IMR-90 (cell line): ENCODE results near the gene KCNJ4. TPM values are rescaled to one million over a fixed set of nuclear protein-coding genes. Genes with fewer than 3 reads are reported as not detected.

Source experiments
- ATAC-seq: fragments of 200-7000 bp; cut with Tn5 transposase; 2 replicates; pipeline ENCODE4 v1.9.1; 2020; ENCODE audit warnings: low read depth, mild to moderate bottlenecking, moderate library complexity
- BruUV-seq: library from RNA; stranded (reverse); fragments of 400-500 nt; replicated peaks from 2 replicates; lab custom pipeline; 2021; lab: Mats Ljungman, UMichigan
- CTCF ChIA-PET: fragments of 300-600 bp; formaldehyde crosslinking; extraction: SDS; loops from one replicate; lab custom pipeline; 2021; ENCODE audit warnings: antibody characterized with exemption; lab: Yijun Ruan, JAX
- POLR2A ChIA-PET: fragments of 300-600 bp; sonication (Branson Sonifier 250); formaldehyde crosslinking; loops from one replicate; lab custom pipeline; 2022; ENCODE audit warnings: antibody characterized with exemption; ENCODE audit not compliant: unreplicated experiment; lab: Charles Lee
- DNase-seq: peaks from one replicate; pipeline ENCODE4 v3.0.0; 2013
- H2AFZ ChIP-seq: replicated peaks from 2 replicates; pipeline ENCODE3; 2013; ENCODE audit warnings: low read length, mild to moderate bottlenecking; ENCODE audit not compliant: poor library complexity
- H2AK5ac ChIP-seq: 2 replicates; pipeline ENCODE4 v1.6.1; 2013; ENCODE audit warnings: low read depth, low read length, inconsistent platforms
- H2AK9ac ChIP-seq: replicated peaks from 2 replicates; pipeline ENCODE3; 2013; ENCODE audit warnings: mild to moderate bottlenecking, low read depth, low read length, moderate library complexity; ENCODE audit not compliant: poor library complexity
- H2BK120ac ChIP-seq: 2 replicates; pipeline ENCODE4 v1.6.1; 2013; ENCODE audit warnings: low read depth, low read length, inconsistent platforms
- H2BK15ac ChIP-seq: 3 replicates; pipeline ENCODE4 v1.6.1; 2013; ENCODE audit warnings: low read depth, low read length, inconsistent platforms
- H2BK20ac ChIP-seq: 2 replicates; pipeline ENCODE4 v1.6.1; 2013; ENCODE audit warnings: low read depth, mild to moderate bottlenecking, inconsistent platforms, low read length, moderate library complexity
- H2BK5ac ChIP-seq: 2 replicates; pipeline ENCODE4 v1.6.1; 2013; ENCODE audit warnings: mild to moderate bottlenecking, low read depth, low read length, inconsistent platforms; ENCODE audit not compliant: poor library complexity, severe bottlenecking
- H3K14ac ChIP-seq: replicated peaks from 2 replicates; pipeline ENCODE4 v1.6.1; 2013; ENCODE audit warnings: low read depth, low read length, inconsistent platforms
- H3K18ac ChIP-seq: 2 replicates; pipeline ENCODE4 v1.6.1; 2013; ENCODE audit warnings: low read depth, low read length, control low read depth
- H3K23ac ChIP-seq: 2 replicates; pipeline ENCODE4 v1.6.1; 2013; ENCODE audit warnings: low read depth, low read length, inconsistent platforms
- H3K27ac ChIP-seq: 2 replicates; pipeline ENCODE4 v1.5.1; 2013; ENCODE audit warnings: mild to moderate bottlenecking, control low read depth, low read length; ENCODE audit not compliant: insufficient read depth
- H3K27me3 ChIP-seq: 2 replicates; pipeline ENCODE4 v1.6.1; 2013; ENCODE audit warnings: low read length; ENCODE audit not compliant: control insufficient read depth, insufficient read depth
- H3K36me3 ChIP-seq: 2 replicates; pipeline ENCODE4 v1.6.1; 2013; ENCODE audit warnings: low read length, mixed read lengths; ENCODE audit not compliant: control insufficient read depth, insufficient read depth
- H3K4ac ChIP-seq: 2 replicates; pipeline ENCODE4 v1.6.1; 2013; ENCODE audit warnings: low read depth, low read length, inconsistent platforms
- H3K4me1 ChIP-seq: 2 replicates; pipeline ENCODE4 v1.6.1; 2013; ENCODE audit warnings: low read length, mixed read lengths; ENCODE audit not compliant: control insufficient read depth, insufficient read depth
- H3K4me2 ChIP-seq: 2 replicates; pipeline ENCODE4 v1.6.1; 2013; ENCODE audit warnings: low read depth, mild to moderate bottlenecking, control low read depth, low read length, moderate library complexity
- H3K4me3 ChIP-seq: 2 replicates; pipeline ENCODE4 v1.5.1; 2013; ENCODE audit warnings: low read depth, mild to moderate bottlenecking, control low read depth, low read length, moderate library complexity; ENCODE audit not compliant: insufficient read depth
- H3K56ac ChIP-seq: 2 replicates; pipeline ENCODE4 v1.6.1; 2013; ENCODE audit warnings: low read length, inconsistent platforms; ENCODE audit not compliant: insufficient read depth; ENCODE audit errors: extremely low read depth
- H3K79me1 ChIP-seq, 2 experiments: 2 replicates each; pipeline ENCODE4 v1.6.1; 2013; ENCODE audit warnings: low read length in 2 of 2, inconsistent platforms in 1 of 2, low read depth in 1 of 2
- H3K9ac ChIP-seq: 2 replicates; pipeline ENCODE4 v1.6.1; 2013; ENCODE audit warnings: low read depth, low read length, control low read depth
- H3K9me1 ChIP-seq: 2 replicates; pipeline ENCODE4 v1.6.1; 2013; ENCODE audit warnings: low read length, inconsistent platforms; ENCODE audit not compliant: insufficient read depth
- H3K9me3 ChIP-seq: 2 replicates; pipeline ENCODE4 v1.6.1; 2013; ENCODE audit warnings: low read length; ENCODE audit not compliant: control insufficient read depth, insufficient read depth
- H4K20me1 ChIP-seq: 2 replicates; pipeline ENCODE4 v1.6.1; 2013; ENCODE audit warnings: low read length, inconsistent platforms; ENCODE audit not compliant: insufficient read depth
- H4K5ac ChIP-seq: 2 replicates; pipeline ENCODE4 v1.6.1; 2013; ENCODE audit warnings: mild to moderate bottlenecking, low read depth, low read length, control low read depth
- H4K8ac ChIP-seq, 2 experiments: 2 replicates each; pipeline ENCODE4 v1.6.1; 2013; ENCODE audit warnings: low read depth in 2 of 2, low read length in 2 of 2, control low read depth in 1 of 2, inconsistent platforms in 1 of 2
- H4K91ac ChIP-seq: 2 replicates; pipeline ENCODE4 v1.6.1; 2013; ENCODE audit warnings: low read depth, low read length, inconsistent platforms; ENCODE audit not compliant: insufficient read depth
- CEBPB ChIP-seq: IDR thresholded peaks from 2 replicates; pipeline ENCODE4 v1.6.1; 2012; ENCODE audit warnings: low read depth, low read length, improper control_type of control experiment
- CHD1 ChIP-seq: IDR thresholded peaks from 2 replicates; pipeline ENCODE4 v1.6.1; 2012; ENCODE audit warnings: low read depth, low read length, improper control_type of control experiment
- MAZ ChIP-seq: IDR thresholded peaks from 2 replicates; pipeline ENCODE4 v1.6.1; 2012; ENCODE audit warnings: low read depth, mild to moderate bottlenecking, low read length, improper control_type of control experiment, moderate library complexity, borderline replicate concordance
- MXI1 ChIP-seq: IDR thresholded peaks from 2 replicates; pipeline ENCODE4 v1.6.1; 2012; ENCODE audit warnings: low read depth, mild to moderate bottlenecking, low read length, moderate library complexity, borderline replicate concordance
- whole genome bisulfite sequencing, 2 experiments: methylation state at CpG; one replicate each; pipeline versions ENCODE4 v1.1.5 to v1.1.7; 2013; ENCODE audit warnings: missing lambda C conversion rate in 2 of 2; ENCODE audit not compliant: insufficient read length in 1 of 2; ENCODE audit errors: extremely low coverage in 2 of 2; 5-methylcytosine and 5-hydroxymethylcytosine counted together
- dilution Hi-C: fragments of 300-500 bp; cut with HindIII; formaldehyde crosslinking; loops from one replicate; pipeline ENCODE4 v1.14.3; 2018; ENCODE audit warnings: low sequenced_read_pairs; ENCODE audit not compliant: unreplicated experiment
- in situ Hi-C: fragments of 300-500 bp; cut with MboI; formaldehyde crosslinking; loops from 3 replicates; pipeline ENCODE4 v1.14.3; 2019; ENCODE audit warnings: low sequenced_read_pairs, inconsistent platforms, mixed read lengths
- intact Hi-C: fragments of 100-400 bp; cut with micrococcal nuclease; formaldehyde crosslinking; loops from 2 replicates; pipeline ENCODE4 v1.10.0; 2022
- polyA plus RNA-seq, 3 experiments: library from polyadenylated mRNA; depleted of rRNA; stranded (reverse); fragments of >200 nt; gene quantifications; 2 replicates each; pipeline ENCODE4 v1.2.3, GENCODE V29; 2012; ENCODE audit warnings: low replicate concordance in 1 of 3
- total RNA-seq: library from RNA; depleted of rRNA; stranded (reverse); fragments of >200 nt; gene quantifications from 2 replicates; pipeline ENCODE4 v1.2.3, GENCODE V29; 2012

The KCNJ4 gene
- total and polyA plus RNA-seq, 2 of the 4 experiments (the other 2 are of a cell fraction), result not detected

GRCh38 chr22:38453996-38454352 is 1.0 kb downstream of the KCNJ4 start:
- Histone ChIP-seq H3K14ac (no peak overlapping the region), H3K4me3 (no peak overlapping the region), H3K27ac (no peak overlapping the region), H4K91ac (no peak overlapping the region), H4K8ac (no peak overlapping the region), H2BK15ac (no peak overlapping the region), H2BK5ac (no peak overlapping the region), H3K18ac (no peak overlapping the region), H3K27me3 (peaks cover 93% of the 10 kb centered on the region), H3K9me3 (no peaks in the 10 kb centered on the region; the same call in 1 of the 2 replicates), H3K23ac (no peak overlapping the region; the same call in 1 of the 2 replicates), H4K20me1 (no peaks in the 10 kb centered on the region), H2BK120ac (no peak overlapping the region), H2AK5ac (no peak overlapping the region), H3K4me2 (no peak overlapping the region), H3K9ac (no peak overlapping the region), H2AFZ (peak overlapping the region; percentile 58), H3K56ac (no peak overlapping the region), H3K36me3 (no peaks in the 10 kb centered on the region), H3K4ac (no peak overlapping the region), H3K9me1 (no peaks in the 10 kb centered on the region), H3K79me1 (no peaks in the 10 kb centered on the region), H2BK20ac (no peak overlapping the region), H3K4me1 (no peaks in the 10 kb centered on the region; the same call in 1 of the 2 replicates), H4K5ac (no peak overlapping the region), H2AK9ac (peak overlapping the region; percentile 33)
- POLR2A ChIA-PET, result no interaction called here
- 40% methylated on average over 1 of the region's 3 CpGs; no CpG with 5 or more reads in 1 of the 2 experiments for WGBS, 2 experiments
- no peak for DNase-seq
- intact Hi-C loops (no loop called here), dilution Hi-C loops (no loop called here), in situ Hi-C loops (no loop called here)
- no peak for ATAC-seq
- CTCF ChIA-PET, result no interaction called here
- no TSS peak for BruUV-seq
- no peak for TF ChIP-seq MXI1
- TF ChIP-seq CEBPB, result no peak
- TF ChIP-seq MAZ, result no peak
- no peak for TF ChIP-seq CHD1
